Adipocyte (in vitro differentiated cells): ENCODE results near the gene EHBP1L1.
A peak's percentile ranks its signal among the peaks of the same experiment; 100 is the strongest.

ENCODE experiments used
- DNase-seq: peaks from one replicate; pipeline ENCODE4 v3.0.0-alpha.2; 2015; ENCODE audit warnings: low read depth
- H3K27me3 ChIP-seq: replicated peaks from 2 replicates; pipeline ENCODE4 v1.7.0; 2013; ENCODE audit warnings: mild to moderate bottlenecking, low read length, moderate library complexity; ENCODE audit not compliant: control insufficient read depth, insufficient read depth
- H3K36me3 ChIP-seq: 2 replicates; pipeline ENCODE4 v1.7.0; 2013; ENCODE audit warnings: low read length, mild to moderate bottlenecking, moderate library complexity; ENCODE audit not compliant: control insufficient read depth, insufficient read depth, severe bottlenecking
- H3K4me1 ChIP-seq: 2 replicates; pipeline ENCODE4 v1.7.0; 2013; ENCODE audit warnings: mild to moderate bottlenecking, low read length, moderate library complexity; ENCODE audit not compliant: control insufficient read depth, insufficient read depth
- H3K4me3 ChIP-seq: 2 replicates; pipeline ENCODE4 v1.7.0; 2013; ENCODE audit warnings: mild to moderate bottlenecking, low read length, moderate library complexity
- H3K9ac ChIP-seq: 2 replicates; pipeline ENCODE4 v1.7.0; 2013; ENCODE audit warnings: mild to moderate bottlenecking, low read length, moderate library complexity
- H3K9me3 ChIP-seq: 2 replicates; pipeline ENCODE4 v1.7.0; 2013; ENCODE audit warnings: mild to moderate bottlenecking, low read length, moderate library complexity; ENCODE audit not compliant: control insufficient read depth

The EHBP1L1 gene

GRCh38 chr11:65548395-65548794 is 27.5 kb upstream of the EHBP1L1 start:
- Histone ChIP-seq H3K36me3 (peaks cover 17% of the 10 kb centered on the region), H3K27me3 (no peaks in the 10 kb centered on the region), H3K9me3 (no peaks in the 10 kb centered on the region), H3K4me3 (no peak overlapping the region), H3K4me1 (no peaks in the 10 kb centered on the region), H3K9ac (no peak overlapping the region)
- DNase-seq: no peak

GRCh38 chr11:65549096-65549495 is 26.8 kb upstream of the EHBP1L1 start:
- Histone ChIP-seq H3K27me3 (no peaks in the 10 kb centered on the region), H3K36me3 (peaks cover 17% of the 10 kb centered on the region), H3K4me1 (no peaks in the 10 kb centered on the region), H3K9me3 (no peaks in the 10 kb centered on the region), H3K4me3 (no peak overlapping the region), H3K9ac (no peak overlapping the region)
- no peak for DNase-seq

GRCh38 chr11:65551572-65552387 is 24.1 kb upstream of the EHBP1L1 start:
- H3K4me1 ChIP-seq: peaks cover 15% of the 10 kb centered on the region
- H3K9ac ChIP-seq: no peak overlapping the region
- DNase-seq: peak; percentile 52
- H3K27me3 ChIP-seq: no peaks in the 10 kb centered on the region
- H3K9me3 ChIP-seq: no peaks in the 10 kb centered on the region
- peaks cover 17% of the 10 kb centered on the region for H3K36me3 ChIP-seq
- no peak overlapping the region for H3K4me3 ChIP-seq

GRCh38 chr11:65552388-65552951 is 23.4 kb upstream of the EHBP1L1 start:
- Histone ChIP-seq H3K9me3 (no peaks in the 10 kb centered on the region), H3K4me3 (no peak overlapping the region), H3K9ac (no peak overlapping the region), H3K36me3 (peaks cover 17% of the 10 kb centered on the region), H3K27me3 (no peaks in the 10 kb centered on the region), H3K4me1 (peaks cover 21% of the 10 kb centered on the region)
- no peak for DNase-seq

- no peaks in the 10 kb centered on the region for H3K27me3 ChIP-seq
- H3K4me1 ChIP-seq: peaks cover 21% of the 10 kb centered on the region
- H3K4me3 ChIP-seq: no peak overlapping the region
- DNase-seq: no peak
- H3K9ac ChIP-seq: no peak overlapping the region
- H3K9me3 ChIP-seq: no peaks in the 10 kb centered on the region
- peaks cover 16% of the 10 kb centered on the region for H3K36me3 ChIP-seq
Measured at GRCh38 chr11:65553301-65554001, 22.4 kb upstream of the EHBP1L1 start.

- Histone ChIP-seq H3K9me3 (no peaks in the 10 kb centered on the region), H3K36me3 (peaks cover 9% of the 10 kb centered on the region), H3K4me3 (no peak overlapping the region), H3K27me3 (no peaks in the 10 kb centered on the region), H3K9ac (no peak overlapping the region), H3K4me1 (peaks cover 28% of the 10 kb centered on the region)
- no peak for DNase-seq
Measured at GRCh38 chr11:65554057-65554818, 21.6 kb upstream of the EHBP1L1 start.

GRCh38 chr11:65554842-65555430 is 20.9 kb upstream of the EHBP1L1 start:
- no peak for DNase-seq
- Histone ChIP-seq H3K9ac (peak overlapping the region; percentile 37), H3K27me3 (no peaks in the 10 kb centered on the region), H3K4me1 (peaks cover 35% of the 10 kb centered on the region), H3K4me3 (no peak overlapping the region), H3K9me3 (no peaks in the 10 kb centered on the region), H3K36me3 (peaks cover 9% of the 10 kb centered on the region)

- Histone ChIP-seq H3K9me3 (no peaks in the 10 kb centered on the region), H3K27me3 (no peaks in the 10 kb centered on the region), H3K36me3 (peaks cover 9% of the 10 kb centered on the region), H3K4me3 (peak overlapping the region; percentile 20), H3K9ac (no peak overlapping the region), H3K4me1 (peaks cover 43% of the 10 kb centered on the region)
- DNase-seq: peak; percentile 84
Measured at GRCh38 chr11:65555693-65556231, 20.1 kb upstream of the EHBP1L1 start.

- no peaks in the 10 kb centered on the region for H3K27me3 ChIP-seq
- peaks cover 5% of the 10 kb centered on the region for H3K36me3 ChIP-seq
- peak overlapping the region; percentile 80 for H3K4me3 ChIP-seq
- no peaks in the 10 kb centered on the region for H3K9me3 ChIP-seq
- DNase-seq: no peak
- peaks cover 46% of the 10 kb centered on the region for H3K4me1 ChIP-seq
- H3K9ac ChIP-seq: peak overlapping the region; percentile 86
Measured at GRCh38 chr11:65556470-65557279, 19.2 kb upstream of the EHBP1L1 start.
